Mesothelial cell of epicardium (in vitro differentiated cells): Measurements from ENCODE around the gene AXL. TPM values are rescaled to one million over a fixed set of nuclear protein-coding genes. Genes with fewer than 3 reads are reported as not detected.
A peak's percentile ranks its signal among the peaks of the same experiment; 100 is the strongest.
"Not testable (repeated sequence)": the region's sequence is repeated elsewhere in the genome, so short reads cannot be mapped to it uniquely, and the experiment has no call there.

Source experiments
- DNase-seq, 2 experiments: peaks; one replicate each; pipeline ENCODE4 v3.0.0; 2021; ENCODE audit warnings: low spot score in 2 of 2; ENCODE audit not compliant: unreplicated experiment in 2 of 2
- H3K27ac Mint-ChIP-seq: 2 replicates; pipeline ENCODE4 v1.8.0; 2021; ENCODE audit warnings: mixed read lengths
- H3K27me3 Mint-ChIP-seq: 2 replicates; pipeline ENCODE4 v1.8.0; 2021; ENCODE audit warnings: low read depth, mixed read lengths
- H3K36me3 Mint-ChIP-seq: 2 replicates; pipeline ENCODE4 v1.8.0; 2021; ENCODE audit warnings: mixed read lengths
- H3K4me1 Mint-ChIP-seq: 2 replicates; pipeline ENCODE4 v1.8.0; 2021; ENCODE audit warnings: mixed read lengths
- H3K4me3 Mint-ChIP-seq: 2 replicates; pipeline ENCODE4 v1.8.0; 2021; ENCODE audit warnings: mild to moderate bottlenecking, moderate library complexity, mixed read lengths
- H3K9me3 Mint-ChIP-seq: 2 replicates; pipeline ENCODE4 v1.8.0; 2021; ENCODE audit warnings: mixed read lengths
- total RNA-seq: library from RNA; stranded (reverse); gene quantifications from 3 replicates; pipeline ENCODE4 v1.2.1, GENCODE V29; 2021
- TF ChIP-seq, protein P1 (sequence below): fragments of 200-600 bp; sonication (generic); IDR thresholded peaks from one replicate; pipeline ENCODE4 v1.5.0; 2021; ENCODE audit warnings: antibody characterized with exemption; ENCODE audit not compliant: unreplicated experiment

The AXL gene
- total RNA-seq, result 60.0 to 61.0 TPM (median 60.6 TPM) in 3 replicates

DNA sequence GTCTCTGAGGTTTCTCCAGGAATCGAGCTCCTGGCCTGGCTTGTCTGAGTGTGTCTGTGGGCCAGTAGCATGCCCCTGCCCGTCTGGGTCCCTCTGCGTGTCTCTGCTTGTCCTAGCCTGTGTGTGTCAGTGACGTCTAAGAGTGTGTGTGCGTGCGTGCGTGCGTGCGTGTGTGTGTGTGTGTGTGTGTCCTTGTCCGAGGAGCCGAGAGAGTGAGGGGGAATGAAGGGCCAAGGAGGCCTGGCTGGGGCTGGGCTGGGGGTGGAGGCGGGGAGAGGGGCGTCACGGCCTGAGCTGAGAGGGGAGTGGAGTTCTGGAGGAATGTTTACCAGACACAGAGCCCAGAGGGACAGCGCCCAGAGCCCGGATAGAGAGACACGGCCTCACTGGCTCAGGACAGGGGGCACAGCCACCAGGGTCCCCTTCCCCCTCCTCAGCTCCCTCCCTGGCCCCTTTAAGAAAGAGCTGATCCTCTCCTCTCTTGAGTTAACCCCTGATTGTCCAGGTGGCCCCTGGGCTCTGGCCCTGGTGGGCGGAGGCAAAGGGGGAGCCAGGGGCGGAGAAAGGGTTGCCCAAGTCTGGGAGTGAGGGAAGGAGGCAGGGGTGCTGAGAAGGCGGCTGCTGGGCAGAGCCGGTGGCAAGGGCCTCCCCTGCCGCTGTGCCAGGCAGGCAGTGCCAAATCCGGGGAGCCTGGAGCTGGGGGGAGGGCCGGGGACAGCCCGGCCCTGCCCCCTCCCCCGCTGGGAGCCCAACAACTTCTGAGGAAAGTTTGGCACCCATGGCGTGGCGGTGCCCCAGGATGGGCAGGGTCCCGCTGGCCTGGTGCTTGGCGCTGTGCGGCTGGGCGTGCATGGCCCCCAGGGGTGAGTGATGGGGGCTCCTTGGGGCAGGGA is at the start of gene AXL:
TSS of gene AXL (plus strand) at position 609 of the 893 bp plus-strand sequence. CDS start at position 779, 170 bp downstream.
- peaks cover 5% of the 10 kb centered on the region for H3K36me3 Mint-ChIP-seq
- TF ChIP-seq, protein P1, sequence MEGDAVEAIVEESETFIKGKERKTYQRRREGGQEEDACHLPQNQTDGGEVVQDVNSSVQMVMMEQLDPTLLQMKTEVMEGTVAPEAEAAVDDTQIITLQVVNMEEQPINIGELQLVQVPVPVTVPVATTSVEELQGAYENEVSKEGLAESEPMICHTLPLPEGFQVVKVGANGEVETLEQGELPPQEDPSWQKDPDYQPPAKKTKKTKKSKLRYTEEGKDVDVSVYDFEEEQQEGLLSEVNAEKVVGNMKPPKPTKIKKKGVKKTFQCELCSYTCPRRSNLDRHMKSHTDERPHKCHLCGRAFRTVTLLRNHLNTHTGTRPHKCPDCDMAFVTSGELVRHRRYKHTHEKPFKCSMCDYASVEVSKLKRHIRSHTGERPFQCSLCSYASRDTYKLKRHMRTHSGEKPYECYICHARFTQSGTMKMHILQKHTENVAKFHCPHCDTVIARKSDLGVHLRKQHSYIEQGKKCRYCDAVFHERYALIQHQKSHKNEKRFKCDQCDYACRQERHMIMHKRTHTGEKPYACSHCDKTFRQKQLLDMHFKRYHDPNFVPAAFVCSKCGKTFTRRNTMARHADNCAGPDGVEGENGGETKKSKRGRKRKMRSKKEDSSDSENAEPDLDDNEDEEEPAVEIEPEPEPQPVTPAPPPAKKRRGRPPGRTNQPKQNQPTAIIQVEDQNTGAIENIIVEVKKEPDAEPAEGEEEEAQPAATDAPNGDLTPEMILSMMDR, result no peak
- H3K4me1 Mint-ChIP-seq, result peaks cover 46% of the 10 kb centered on the region
- H3K27ac Mint-ChIP-seq, result peak within 1 kb of the TSS; percentile 99
- H3K9me3 Mint-ChIP-seq, result no peaks in the 10 kb centered on the region
- H3K4me3 Mint-ChIP-seq, result peak within 1 kb of the TSS; percentile 85
- no peaks in the 10 kb centered on the region for H3K27me3 Mint-ChIP-seq
- DNase-seq, result peak; percentile 52 to 76

DNA sequence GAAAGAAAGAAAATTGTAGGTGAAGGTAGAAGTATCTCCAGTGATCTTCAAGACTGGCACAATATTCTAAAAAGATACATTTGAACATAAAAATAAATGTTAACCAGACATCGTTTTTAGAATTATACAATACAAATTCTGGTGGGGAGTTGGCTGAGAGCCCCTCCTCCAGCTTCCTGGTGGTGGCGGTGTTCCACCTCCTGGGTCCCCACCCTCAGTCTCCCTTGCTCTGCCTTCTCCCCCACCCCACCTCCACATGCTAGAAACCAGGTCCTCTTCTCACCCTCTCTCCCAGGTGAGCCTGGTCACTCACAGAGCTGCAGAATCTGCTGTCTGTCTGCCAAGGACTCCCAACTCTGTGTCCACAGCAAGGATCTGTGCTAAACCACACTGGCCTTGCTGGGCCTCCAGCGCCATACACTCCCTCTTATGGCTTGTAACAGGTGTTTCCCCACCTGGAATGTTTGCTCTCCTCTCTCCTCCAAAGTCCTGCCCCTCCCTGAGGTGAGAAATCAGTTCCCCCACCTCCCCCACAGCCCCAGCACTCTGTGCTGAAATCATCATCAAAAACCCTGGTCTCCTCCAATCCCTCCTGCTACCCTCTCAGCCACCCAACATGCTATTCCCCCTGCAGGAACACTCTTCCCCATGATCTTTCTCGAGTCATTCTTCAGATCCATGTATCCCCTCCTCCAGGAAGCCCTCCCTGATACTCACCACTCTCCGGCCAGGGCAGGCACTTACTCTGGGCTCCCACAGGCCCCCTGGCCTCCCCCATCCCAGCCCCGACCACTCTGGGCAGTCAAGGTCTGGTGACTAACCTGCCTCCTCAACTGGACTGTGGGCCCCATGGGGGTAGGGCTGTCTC is 46.5 kb upstream of the AXL start:
- H3K4me1 Mint-ChIP-seq, result peaks cover 47% of the 10 kb centered on the region
- no peaks in the 10 kb centered on the region for H3K9me3 Mint-ChIP-seq
- no peaks in the 10 kb centered on the region for H3K27me3 Mint-ChIP-seq
- TF ChIP-seq, protein P1, result no peak
- H3K27ac Mint-ChIP-seq, result peak overlapping the region; percentile 86
- H3K4me3 Mint-ChIP-seq, result no peak overlapping the region
- peaks cover 4% of the 10 kb centered on the region for H3K36me3 Mint-ChIP-seq
- DNase-seq, result no peak

DNA sequence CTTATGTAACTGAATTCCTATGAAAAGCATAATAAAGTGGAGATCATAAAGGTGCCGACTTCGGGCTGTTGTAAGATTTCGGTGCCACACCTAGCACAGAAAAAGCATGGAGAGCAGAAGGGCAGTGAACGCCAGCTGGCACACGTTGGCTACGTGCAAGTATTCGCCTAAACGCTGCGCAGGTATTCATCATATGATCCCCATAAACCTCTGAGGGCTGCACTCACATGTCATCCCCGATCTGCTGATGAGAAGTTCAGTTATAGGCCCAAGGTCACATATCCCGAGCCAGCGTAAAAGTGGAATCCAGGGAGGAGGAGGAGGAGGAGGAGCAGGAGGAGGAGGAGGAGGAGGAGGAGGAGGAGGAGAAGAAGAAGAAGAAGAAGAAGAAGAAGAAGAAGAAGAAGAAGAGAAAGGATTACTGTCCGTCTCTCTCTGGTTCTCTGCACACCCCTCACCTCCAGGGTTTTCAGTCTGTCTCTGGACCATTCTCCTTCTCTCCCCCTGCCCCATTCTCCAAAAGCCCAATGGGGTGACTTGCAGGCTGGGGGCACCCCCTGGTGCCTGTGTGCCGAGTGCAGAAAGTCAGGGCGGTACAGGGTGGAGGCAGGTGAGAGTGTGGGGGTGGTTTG is 44.6 kb upstream of the AXL start:
- no peak for DNase-seq
- TF ChIP-seq, protein P1, result no peak

DNA sequence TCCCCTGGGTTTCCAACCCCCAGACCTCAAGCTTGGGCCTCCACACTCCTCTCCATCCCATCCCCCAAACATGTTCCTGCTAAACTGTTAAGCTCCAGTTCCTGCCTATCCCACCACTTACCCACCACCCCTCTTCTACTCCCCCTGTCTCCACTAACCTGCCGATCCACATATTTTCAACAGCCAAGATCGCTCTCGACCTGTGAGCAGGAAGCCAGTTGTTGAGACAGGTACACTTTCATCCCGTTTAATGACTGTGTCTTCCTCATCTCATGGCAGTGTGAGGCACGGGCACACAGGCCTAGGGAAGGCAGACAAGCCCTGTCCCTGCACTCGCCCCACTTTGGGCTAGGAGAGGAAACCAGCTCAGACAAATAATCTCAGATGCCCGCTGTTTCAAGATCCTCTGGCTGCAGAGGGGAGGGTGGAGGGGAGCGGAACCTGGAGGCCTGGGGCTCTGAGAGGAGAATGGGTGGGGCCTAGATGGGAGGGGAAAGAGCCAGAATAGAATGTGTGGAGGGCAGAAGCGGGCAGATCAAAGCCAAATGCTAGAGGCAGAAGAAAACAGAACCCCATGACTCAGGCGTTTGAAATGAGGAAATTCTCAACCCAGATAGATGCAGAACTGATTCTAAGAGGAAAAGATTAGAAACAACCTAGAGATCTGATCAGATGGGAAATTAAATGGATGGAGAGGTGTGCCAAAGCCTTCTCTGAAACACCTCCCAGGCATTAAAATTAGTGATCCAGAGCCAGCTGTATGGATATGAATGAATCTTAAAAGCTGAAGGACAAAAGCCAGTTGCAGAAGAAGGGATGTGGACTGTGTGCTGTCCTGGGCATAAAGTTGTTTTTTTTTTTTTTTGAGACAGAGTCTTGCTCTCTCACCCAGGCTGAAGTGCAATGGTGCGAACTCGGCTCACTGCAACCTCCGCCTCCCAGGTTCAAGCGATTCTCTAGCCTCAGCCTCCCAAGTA is 42.9 kb upstream of the AXL start:
- Mint-ChIP-seq H3K27me3 (no peaks in the 10 kb centered on the region), H3K27ac (peak overlapping the region; percentile 99), H3K4me1 (peaks cover 40% of the 10 kb centered on the region)

More for the DNA sequence above, 44.6 kb upstream of the AXL start:
- H3K27ac Mint-ChIP-seq, result peak overlapping the region; percentile 83
- no peaks in the 10 kb centered on the region for H3K36me3 Mint-ChIP-seq
- H3K27me3 Mint-ChIP-seq, result no peaks in the 10 kb centered on the region
- H3K9me3 Mint-ChIP-seq, result no peaks in the 10 kb centered on the region
- no peak overlapping the region for H3K4me3 Mint-ChIP-seq
- peaks cover 46% of the 10 kb centered on the region for H3K4me1 Mint-ChIP-seq

DNA sequence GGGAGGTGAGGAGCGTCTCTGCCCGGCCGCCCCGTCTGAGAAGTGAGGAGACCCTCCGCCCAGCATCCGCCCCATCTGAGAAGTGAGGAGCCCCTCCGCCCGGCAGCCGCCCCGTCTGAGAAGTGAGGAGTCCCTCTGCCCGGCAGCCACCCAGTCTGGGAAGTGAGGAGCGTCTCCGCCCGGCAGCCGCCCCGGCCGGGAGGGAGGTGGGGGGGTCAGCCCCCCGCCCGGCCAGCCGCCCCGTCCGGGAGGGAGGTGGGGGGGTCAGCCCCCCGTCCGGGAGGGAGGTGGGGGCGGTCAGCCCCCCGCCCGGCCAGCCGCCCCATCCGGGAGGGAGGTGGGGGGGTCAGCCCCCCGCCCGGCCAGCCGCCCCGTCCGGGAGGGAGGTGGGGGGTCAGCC is 38.9 kb upstream of the AXL start:
- not testable (repeated sequence) for H3K9me3 Mint-ChIP-seq, H3K27me3 Mint-ChIP-seq, H3K27ac Mint-ChIP-seq, DNase-seq, H3K4me3 Mint-ChIP-seq, H3K36me3 Mint-ChIP-seq
- peaks cover 13% of the 10 kb centered on the region for H3K4me1 Mint-ChIP-seq

More for the DNA sequence above, 42.9 kb upstream of the AXL start:
- peak; percentile 67 to 78 for DNase-seq
- no peaks in the 10 kb centered on the region for H3K36me3 Mint-ChIP-seq
- H3K4me3 Mint-ChIP-seq, result peak overlapping the region; percentile 64
- TF ChIP-seq, protein P1, result no peak
- no peaks in the 10 kb centered on the region for H3K9me3 Mint-ChIP-seq
